GM19238 (cell line): ENCODE results near the gene ADPRH.

Experiments
- DNase-seq: peaks from one replicate; pipeline ENCODE4 v3.0.0; 2011; ENCODE audit warnings: low spot score; ENCODE audit not compliant: insufficient read length

The ADPRH gene

GRCh38 chr3:119628816-119629445 is 49.6 kb downstream of the ADPRH start:
- DNase-seq, result no peak

DNA sequence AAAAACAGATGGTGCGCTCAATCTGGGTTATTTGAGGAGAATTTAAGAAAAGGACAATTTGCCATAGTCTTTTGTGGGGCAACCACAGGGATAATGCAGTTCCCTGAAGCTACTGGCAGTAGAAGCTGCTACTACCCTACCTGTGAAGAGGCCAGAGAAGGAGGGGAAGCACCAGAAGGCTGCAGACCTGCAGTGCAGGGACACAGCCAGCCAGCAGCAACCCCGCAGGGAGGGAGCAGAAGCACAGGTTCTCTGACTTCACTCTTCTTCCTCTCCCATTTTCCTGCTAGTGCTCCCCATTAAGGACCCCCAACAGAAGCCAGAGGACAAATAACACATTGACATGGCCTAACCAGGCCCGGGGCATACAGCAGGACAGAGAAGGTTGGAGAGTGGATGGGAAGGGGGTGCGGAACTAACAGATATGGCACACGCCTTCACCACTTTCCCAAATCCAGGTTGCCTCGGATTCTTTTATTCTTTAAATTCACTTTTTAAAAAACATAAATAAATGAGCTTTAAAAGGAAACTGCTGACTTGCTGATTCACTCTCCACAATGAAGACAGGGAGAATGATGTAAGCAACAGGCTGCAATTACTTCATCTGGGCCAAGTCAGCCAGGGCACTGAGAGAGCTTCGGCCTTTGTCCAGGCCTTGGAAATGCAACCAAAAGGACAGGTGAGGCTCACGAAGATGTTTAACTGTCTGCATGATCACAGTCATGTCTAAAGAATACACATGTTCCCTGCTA is 51.0 kb downstream of the ADPRH start:
- no peak for DNase-seq

DNA sequence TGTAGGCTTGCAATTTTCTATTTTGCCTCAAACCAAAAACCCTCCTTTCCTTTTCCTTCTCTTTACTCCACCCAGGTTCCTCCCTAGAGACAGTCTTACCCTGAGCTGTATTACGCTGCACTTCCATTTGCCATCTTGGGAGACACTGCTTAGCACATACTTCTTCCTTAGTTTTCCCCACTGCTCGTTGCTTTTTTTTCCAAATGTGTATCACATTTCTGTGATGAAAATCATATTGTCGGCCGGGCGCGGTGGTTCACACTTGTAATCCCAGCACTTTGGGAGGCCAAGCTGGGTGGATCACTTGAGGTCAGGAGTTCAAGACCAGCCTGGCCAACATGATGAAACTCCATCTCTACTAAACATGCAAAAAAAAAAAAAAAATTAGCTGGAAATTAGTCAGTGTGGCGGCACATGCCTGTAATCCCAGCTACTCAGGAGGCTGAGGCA is 51.6 kb downstream of the ADPRH start:
- DNase-seq, result no peak

- no peak for DNase-seq
Measured at GRCh38 chr3:119631516-119631915, 52.2 kb downstream of the ADPRH start.

DNA sequence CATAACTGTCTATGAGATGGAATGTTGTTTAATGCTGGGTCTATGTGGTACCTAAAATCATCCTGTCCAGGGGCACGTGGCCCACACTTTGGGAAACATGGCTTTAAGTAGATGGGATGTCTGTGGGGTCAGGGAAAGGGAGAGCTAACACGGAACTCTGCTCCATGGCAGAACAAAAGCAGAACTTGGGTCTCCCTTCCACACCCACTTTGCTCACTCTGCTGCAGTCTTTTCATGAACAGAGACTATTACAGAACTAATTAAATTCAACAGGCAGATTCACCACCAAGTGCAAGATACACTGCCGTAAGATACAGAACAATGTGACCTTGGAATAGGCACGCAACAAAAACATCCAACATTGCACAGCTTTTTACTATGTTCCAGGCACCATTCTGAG is 52.9 kb downstream of the ADPRH start:
- no peak for DNase-seq

GRCh38 chr3:119632829-119633228 is 53.5 kb downstream of the ADPRH start:
- no peak for DNase-seq

DNA sequence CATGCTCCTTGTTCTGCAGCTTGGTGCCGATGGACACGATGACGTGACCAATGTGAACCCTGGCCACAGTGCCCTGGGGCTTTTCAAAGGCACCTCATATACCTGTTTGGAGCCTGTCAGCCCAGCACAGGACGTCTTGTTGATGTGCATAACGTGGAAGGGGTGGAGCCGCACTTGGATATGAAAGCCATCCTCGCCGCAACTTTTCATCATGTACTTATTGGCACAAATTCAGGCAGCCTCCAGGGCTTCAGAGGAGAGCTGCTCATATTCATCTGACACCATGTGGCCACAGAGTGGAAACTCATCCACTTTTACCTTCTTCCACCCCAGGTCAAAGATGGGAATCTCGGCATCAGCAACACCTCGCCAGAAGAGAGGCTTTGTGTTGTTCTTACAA is 56.4 kb downstream of the ADPRH start:
- DNase-seq, result no peak

- no peak for DNase-seq
Measured at GRCh38 chr3:119636249-119636648, 57.0 kb downstream of the ADPRH start.

- DNase-seq, result no peak
Measured at GRCh38 chr3:119636891-119637611, 57.8 kb downstream of the ADPRH start.

GRCh38 chr3:119637679-119638477 is 58.6 kb downstream of the ADPRH start:
- DNase-seq, result no peak
